GM12878 (cell line): Measurements from ENCODE around the gene DLG2.

Source experiments
- CTCF ChIP-seq, 3 experiments: IDR thresholded peaks in 2 of 3; conservative IDR thresholded peaks in 1 of 3; 2 replicates each; pipeline ENCODE4 v1.5.1; 2011; ENCODE audit warnings: low read depth in 3 of 3, low read length in 3 of 3, mild to moderate bottlenecking in 3 of 3, control low read depth in 2 of 3, moderate library complexity in 2 of 3, inconsistent platforms in 1 of 3, mixed read lengths in 1 of 3; ENCODE audit not compliant: control insufficient read depth in 2 of 3, insufficient read depth in 1 of 3; ENCODE audit errors: extremely low read depth in 1 of 3
- GABPA ChIP-seq: IDR thresholded peaks from 2 replicates; pipeline ENCODE4 v1.6.1; 2014; ENCODE audit warnings: antibody characterized with exemption, low read depth, mild to moderate bottlenecking, inconsistent platforms
- JUNB ChIP-seq: IDR thresholded peaks from 2 replicates; pipeline ENCODE4 v1.6.1; 2016; ENCODE audit warnings: antibody characterized with exemption, mild to moderate bottlenecking
- MEF2A ChIP-seq: IDR thresholded peaks from 2 replicates; pipeline ENCODE4 v1.6.1; 2011; ENCODE audit warnings: low read depth, mild to moderate bottlenecking, low read length, moderate library complexity; ENCODE audit not compliant: insufficient read depth
- MTA3 ChIP-seq: IDR thresholded peaks from 2 replicates; pipeline ENCODE4 v1.6.1; 2012; ENCODE audit warnings: low read length, inconsistent platforms, borderline replicate concordance
- MYC ChIP-seq: IDR thresholded peaks from 2 replicates; pipeline ENCODE4 v1.6.1; 2011; ENCODE audit warnings: mild to moderate bottlenecking, low read length, moderate library complexity, inconsistent platforms; ENCODE audit not compliant: insufficient read depth, insufficient replicate concordance, insufficient read length, severe bottlenecking
- POLR2A ChIP-seq: IDR thresholded peaks from 2 replicates; pipeline ENCODE4 v1.6.1; 2011; ENCODE audit warnings: low read depth, mild to moderate bottlenecking, low read length
- SREBF2 ChIP-seq: IDR thresholded peaks from 2 replicates; pipeline ENCODE4 v1.6.1; 2012; ENCODE audit warnings: mild to moderate bottlenecking, low read length

GRCh38 chr11:85541683-85542082 is 85.5 kb downstream of the DLG2 start:
- no peak for TF ChIP-seq MEF2A
- TF ChIP-seq CTCF (IDR thresholded peaks at IDR 0.05 in 2 of 3, conservative IDR thresholded peaks at IDR 0.05 in 1 of 3; ENCODE audit: control insufficient read depth in 2 of 3, extremely low read depth in 1 of 3, insufficient read depth in 1 of 3, low read depth in 3 of 3, low read length in 3 of 3) = no peak
- TF ChIP-seq SREBF2 = no peak
- no peak for TF ChIP-seq JUNB
- no peak for TF ChIP-seq MTA3
- no peak for TF ChIP-seq MYC
- no peak for TF ChIP-seq GABPA
- TF ChIP-seq POLR2A = no peak
